GM23248 (cell line): ENCODE results near the gene SH2D1B. TPM values are rescaled to one million over a fixed set of nuclear protein-coding genes. Genes with fewer than 3 reads are reported as not detected.

Experiments
- DNase-seq: peaks from one replicate; pipeline ENCODE4 v3.0.0-alpha.2; 2015
- H2AFZ ChIP-seq: fragments of 200-600 bp; sonication (generic); 2 replicates; pipeline ENCODE4 v1.6.1; 2016; ENCODE audit warnings: antibody characterized with exemption
- H3F3A ChIP-seq: fragments of 200-600 bp; sonication (generic); 2 replicates; pipeline ENCODE4 v1.6.1; 2016; ENCODE audit warnings: mild to moderate bottlenecking, antibody characterized with exemption, mixed run types; ENCODE audit not compliant: insufficient read depth
- H3K27ac ChIP-seq: fragments of 200-600 bp; sonication (generic); 2 replicates; pipeline ENCODE4 v1.5.1; 2016; ENCODE audit warnings: mild to moderate bottlenecking
- H3K27me3 ChIP-seq: fragments of 200-600 bp; sonication (generic); replicated peaks from 2 replicates; pipeline ENCODE4 v1.6.1; 2016; ENCODE audit warnings: mild to moderate bottlenecking; ENCODE audit not compliant: insufficient read depth
- H3K36me3 ChIP-seq: fragments of 200-600 bp; sonication (generic); 2 replicates; pipeline ENCODE4 v1.6.1; 2016; ENCODE audit warnings: low read depth, mild to moderate bottlenecking
- H3K4me1 ChIP-seq: fragments of 200-600 bp; sonication (generic); 2 replicates; pipeline ENCODE4 v1.6.1; 2016; ENCODE audit warnings: mild to moderate bottlenecking; ENCODE audit not compliant: insufficient read depth
- H3K4me2 ChIP-seq: fragments of 200-600 bp; sonication (generic); one replicate; pipeline ENCODE4 v1.6.1; 2016; ENCODE audit warnings: mild to moderate bottlenecking; ENCODE audit not compliant: unreplicated experiment
- H3K4me3 ChIP-seq: fragments of 200-600 bp; sonication (generic); 2 replicates; pipeline ENCODE4 v1.5.1; 2016; ENCODE audit warnings: mild to moderate bottlenecking
- H3K79me2 ChIP-seq: fragments of 200-600 bp; sonication (generic); 2 replicates; pipeline ENCODE4 v1.6.1; 2016; ENCODE audit warnings: mild to moderate bottlenecking; ENCODE audit not compliant: insufficient read depth
- H3K9ac ChIP-seq: fragments of 200-600 bp; sonication (generic); 2 replicates; pipeline ENCODE4 v1.6.1; 2016; ENCODE audit warnings: mild to moderate bottlenecking
- H3K9me2 ChIP-seq: fragments of 200-600 bp; sonication (generic); 2 replicates; pipeline ENCODE4 v1.6.1; 2016; ENCODE audit warnings: mixed run types, mild to moderate bottlenecking, moderate library complexity; ENCODE audit not compliant: insufficient read depth
- H3K9me3 ChIP-seq: fragments of 200-600 bp; sonication (generic); one replicate; pipeline ENCODE4 v1.6.1; 2017; ENCODE audit warnings: low read depth
- H4K20me1 ChIP-seq: fragments of 200-600 bp; sonication (generic); 2 replicates; pipeline ENCODE4 v1.6.0; 2016; ENCODE audit not compliant: insufficient read depth
- EZH2 ChIP-seq: fragments of 200-600 bp; sonication (generic); IDR thresholded peaks from 2 replicates; pipeline ENCODE4 v1.6.1; 2018; ENCODE audit warnings: antibody characterized with exemption, mild to moderate bottlenecking; ENCODE audit not compliant: insufficient read depth, poor library complexity, severe bottlenecking
- EZH2phosphoT487 ChIP-seq: fragments of 200-600 bp; sonication (generic); IDR thresholded peaks from 2 replicates; pipeline ENCODE4 v1.6.1; 2018; ENCODE audit warnings: antibody characterized with exemption, moderate library complexity, mild to moderate bottlenecking, low read depth; ENCODE audit not compliant: insufficient read depth
- WGBS, 2 experiments: methylation state at CpG; one replicate each; pipeline ENCODE4 v1.1.6; 2015 to 2017; ENCODE audit warnings: low lambda C conversion rate in 2 of 2, low coverage in 1 of 2; ENCODE audit errors: missing lambda C conversion rate in 2 of 2; 5-methylcytosine and 5-hydroxymethylcytosine counted together
- in situ Hi-C: fragments of 300-500 bp; cut with MboI; formaldehyde crosslinking; loops from 2 replicates; pipeline ENCODE4 v1.15.0; 2020
- polyA plus RNA-seq: library from polyadenylated mRNA; unstranded; fragments of >200 nt; fragmentation: Nextera tagmentation; extraction: Ambion mirVana; gene quantifications from 2 replicates; pipeline ENCODE4 v1.2.1, GENCODE V29; 2016
- total RNA-seq: library from RNA; depleted of rRNA; stranded (reverse); fragments of >200 nt; shearing (Covaris generic); gene quantifications from 2 replicates; pipeline ENCODE4 v1.2.3, GENCODE V29; 2014

The SH2D1B gene
- total and polyA plus RNA-seq, 2 experiments from 2014 or later, result not detected

- H3K9ac ChIP-seq, result no peak overlapping the region
- H3F3A ChIP-seq, result no peaks in the 10 kb centered on the region
- no peak overlapping the region for H3K4me3 ChIP-seq
- no peaks in the 10 kb centered on the region for H3K4me1 ChIP-seq
- H3K9me2 ChIP-seq, result no peaks in the 10 kb centered on the region
- no peaks in the 10 kb centered on the region for H3K36me3 ChIP-seq
- DNase-seq, result no peak
- no peak overlapping the region for H2AFZ ChIP-seq
- WGBS, 2 experiments, result 72 to 74% methylated on average over 12 to 13 of the region's 13 CpGs
- in situ Hi-C loops, result loop anchor here (10.0 kb wide), 1 partner anchor 327 kb away; no protein-coding TSS in a partner anchor
- H3K9me3 ChIP-seq, result no peaks in the 10 kb centered on the region
- no peaks in the 10 kb centered on the region; the same call in 1 of the 2 replicates for H3K27me3 ChIP-seq
- no peak overlapping the region for H3K4me2 ChIP-seq
- no peak for TF ChIP-seq EZH2
- no peak for TF ChIP-seq EZH2phosphoT487
- no peak overlapping the region for H3K27ac ChIP-seq
- H4K20me1 ChIP-seq, result no peaks in the 10 kb centered on the region
- no peaks in the 10 kb centered on the region for H3K79me2 ChIP-seq
Measured at GRCh38 chr1:162381941-162382750, 29.8 kb downstream of the SH2D1B start.

- H3F3A ChIP-seq, result no peaks in the 10 kb centered on the region
- H3K9me3 ChIP-seq, result no peaks in the 10 kb centered on the region
- H3K4me3 ChIP-seq, result no peak within 1 kb of the TSS
- no peak within 1 kb of the TSS for H3K4me2 ChIP-seq
- H2AFZ ChIP-seq, result no peak within 1 kb of the TSS
- no peaks in the 10 kb centered on the region for H4K20me1 ChIP-seq
- H3K79me2 ChIP-seq, result no peaks in the 10 kb centered on the region
- no peaks in the 10 kb centered on the region for H3K4me1 ChIP-seq
- H3K27me3 ChIP-seq, result no peaks in the 10 kb centered on the region
- peak; percentile 19 for DNase-seq
- no peaks in the 10 kb centered on the region for H3K36me3 ChIP-seq
- H3K27ac ChIP-seq, result no peak within 1 kb of the TSS
- H3K9me2 ChIP-seq, result no peaks in the 10 kb centered on the region
- TF ChIP-seq EZH2 (no peak), EZH2phosphoT487 (no peak)
- 84 to 88% methylated on average over 3 of the region's 3 CpGs for WGBS, 2 experiments
- no peak within 1 kb of the TSS for H3K9ac ChIP-seq
- in situ Hi-C loops, result loop anchor here (10.0 kb wide), 1 partner anchor 327 kb away; no protein-coding TSS in a partner anchor
Measured at GRCh38 chr1:162381383-162381782, 30.6 kb downstream of the SH2D1B start, which contains the start of gene C1orf226. TSS of gene C1orf226 (plus strand) at chr1:162381728. CDS start at chr1:162381902, 174 bp downstream.

DNA sequence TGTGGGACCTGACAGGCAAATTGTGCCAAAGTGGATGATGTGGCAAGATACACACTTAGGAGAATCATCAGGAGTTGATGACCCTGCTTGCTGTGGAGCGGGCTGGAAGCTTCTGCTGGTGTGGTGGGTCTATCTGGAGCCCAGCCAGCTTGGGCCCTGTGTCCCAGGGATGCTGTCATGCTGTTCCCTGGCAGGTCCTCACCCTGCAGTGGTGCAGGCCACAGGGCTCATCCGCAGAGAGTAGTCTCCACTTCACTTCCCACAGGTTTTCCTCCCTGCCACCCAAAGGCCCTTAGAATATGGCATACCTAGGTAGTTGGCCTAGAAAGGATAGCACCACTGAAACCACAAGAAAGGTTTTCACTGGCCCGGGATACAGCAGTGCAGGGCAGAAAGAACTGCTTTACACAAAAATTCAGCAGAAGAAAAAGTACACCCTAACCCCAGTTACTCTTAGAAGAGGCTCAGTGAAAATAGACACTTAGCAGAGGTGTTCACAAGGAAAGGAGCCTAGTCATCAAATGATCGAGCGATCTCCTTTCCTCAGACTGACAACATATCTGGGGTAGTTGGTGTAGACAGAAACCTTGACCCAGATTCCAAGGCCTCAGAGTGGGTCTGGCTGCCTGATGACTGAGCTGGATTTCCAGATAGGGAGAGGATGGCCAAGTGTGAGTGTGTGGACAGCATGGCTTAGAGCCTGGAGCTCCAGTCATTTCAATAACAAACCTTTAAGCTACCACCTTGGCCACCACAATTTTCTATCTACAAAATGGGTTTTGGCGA, 31.7 kb downstream of the SH2D1B start:
- Histone ChIP-seq H3K4me3 (no peak overlapping the region), H3K9me3 (no peaks in the 10 kb centered on the region), H3K79me2 (no peaks in the 10 kb centered on the region), H3K36me3 (no peaks in the 10 kb centered on the region), H3K4me2 (no peak overlapping the region), H3F3A (no peaks in the 10 kb centered on the region), H3K9me2 (no peaks in the 10 kb centered on the region), H3K4me1 (no peaks in the 10 kb centered on the region), H2AFZ (no peak overlapping the region), H3K27me3 (no peaks in the 10 kb centered on the region), H3K27ac (no peak overlapping the region), H4K20me1 (no peaks in the 10 kb centered on the region), H3K9ac (no peak overlapping the region)
- no peak for DNase-seq
- in situ Hi-C loops, result loop anchor here (10.0 kb wide), 1 partner anchor 325 kb away; no protein-coding TSS in a partner anchor
- TF ChIP-seq EZH2 (no peak), EZH2phosphoT487 (no peak)
- WGBS, 2 experiments, result 75 to 76% methylated on average over 6 of the region's 6 CpGs

- Histone ChIP-seq H3K4me2 (no peak within 1 kb of the TSS), H3K9ac (no peak within 1 kb of the TSS), H3K9me2 (no peaks in the 10 kb centered on the region), H3K27me3 (no peaks in the 10 kb centered on the region), H3K79me2 (no peaks in the 10 kb centered on the region), H3K4me1 (no peaks in the 10 kb centered on the region), H3K9me3 (no peaks in the 10 kb centered on the region), H3K27ac (no peak within 1 kb of the TSS), H2AFZ (no peak within 1 kb of the TSS), H4K20me1 (no peaks in the 10 kb centered on the region), H3K36me3 (no peaks in the 10 kb centered on the region), H3K4me3 (no peak within 1 kb of the TSS), H3F3A (no peaks in the 10 kb centered on the region)
- WGBS, 2 experiments, result 92 to 95% methylated on average over 5 of the region's 5 CpGs
- no peak for DNase-seq
- in situ Hi-C loops, result no loop called here
- no peak for TF ChIP-seq EZH2
- no peak for TF ChIP-seq EZH2phosphoT487
Measured at GRCh38 chr1:162376691-162377090, 35.2 kb downstream of the SH2D1B start, which contains the start of gene SPATA46. TSS of gene SPATA46 (minus strand) at chr1:162376854. CDS start at chr1:162376790, 64 bp downstream.
